Measurements from ENCODE around the gene PLP1. TPM values are rescaled to one million over a fixed set of nuclear protein-coding genes. Genes with fewer than 3 reads are reported as not detected.

PLP1 gene
- total and polyA plus RNA-seq, 2 of the 8 experiments (the other 6 are each of a cell fraction or from before 2014, with no cell fraction given): 49.2 to 218 TPM

DNA sequence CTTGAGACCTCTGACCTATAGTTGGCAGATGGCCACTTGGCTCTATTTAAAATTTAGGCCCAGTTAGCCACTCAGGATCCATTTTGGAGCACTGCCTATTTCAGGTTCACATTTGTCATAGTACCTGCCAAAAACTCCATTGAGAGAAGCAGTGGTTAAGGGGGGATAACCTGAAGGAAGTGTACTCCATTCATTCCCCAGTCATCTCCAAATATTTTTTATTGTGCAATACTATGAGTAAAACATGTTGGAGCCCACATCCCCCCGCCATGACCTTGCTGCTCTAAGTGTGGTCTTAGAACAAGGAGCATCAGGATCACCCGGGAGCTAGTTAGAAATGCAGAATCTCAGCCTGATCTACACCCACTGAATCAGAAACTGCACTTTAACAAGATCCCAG lies 21.1 kb downstream of the PLP1 start:
- Histone ChIP-seq H2BK15ac (ENCODE audit: low read length) (no peak overlapping the region), H3K18ac (ENCODE audit: extremely low read depth, low read length) (no peak overlapping the region), H3K27me3 (replicated peaks in 1 of 4; ENCODE audit: control insufficient read depth in 3 of 4, extremely low read depth in 1 of 4, insufficient read depth in 3 of 4, low read length in 3 of 4) (no peaks in the 10 kb centered on the region), H2BK120ac (replicated peaks; ENCODE audit: low read depth, low read length) (no peak overlapping the region), H4K5ac (ENCODE audit: insufficient read length, low read depth, low read length) (no peak overlapping the region), H3K9me3 (ENCODE audit: insufficient read depth in 2 of 2, low read depth in 1 of 2, low read length in 1 of 2) (no peaks in the 10 kb centered on the region), H2BK5ac (ENCODE audit: low read depth, low read length) (no peak overlapping the region), H2BK20ac (ENCODE audit: low read length) (no peak overlapping the region), H3K4ac (replicated peaks; ENCODE audit: insufficient read length, low read depth, low read length) (no peak overlapping the region), H3K4me3 (ENCODE audit: extremely low read depth in 1 of 4, insufficient read depth in 2 of 4, low read depth in 3 of 4, low read length in 4 of 4) (no peak overlapping the region), H3K4me2 (ENCODE audit: insufficient read depth in 1 of 2, low read depth in 2 of 2, low read length in 2 of 2) (no peak overlapping the region), H3K23me2 (ENCODE audit: low read depth, low read length) (no peaks in the 10 kb centered on the region), H2BK12ac (ENCODE audit: low read depth, low read length) (no peak overlapping the region), H4K8ac (ENCODE audit: extremely low read depth, insufficient read depth, low read length) (no peak overlapping the region), H3K27ac (ENCODE audit: low read depth, low read length) (no peak overlapping the region), H3K79me1 (ENCODE audit: low read depth, low read length) (no peaks in the 10 kb centered on the region), H3K36me3 (ENCODE audit: control insufficient read depth in 2 of 4, insufficient read depth in 4 of 4, low read length in 3 of 4) (no peaks in the 10 kb centered on the region; a peak in 1 of 8 replicates), H3K14ac (ENCODE audit: insufficient read length) (no peak overlapping the region), H3K9ac (replicated peaks in 1 of 4; ENCODE audit: extremely low read depth in 1 of 4, low read depth in 3 of 4, low read length in 3 of 4) (no peak overlapping the region), H3K4me1 (replicated peaks in 1 of 4; ENCODE audit: control insufficient read depth in 3 of 4, insufficient read depth in 4 of 4, low read length in 3 of 4) (no peaks in the 10 kb centered on the region), H2AK5ac (ENCODE audit: low read depth, low read length) (no peak overlapping the region), H3K56ac (replicated peaks; ENCODE audit: insufficient read length, low read depth, low read length) (no peak overlapping the region), H3K79me2 (ENCODE audit: control insufficient read depth in 1 of 2, insufficient read depth in 2 of 2, low read length in 2 of 2) (no peaks in the 10 kb centered on the region), H3K23ac (ENCODE audit: insufficient read length) (no peak overlapping the region), H2AFZ (ENCODE audit: low read length) (no peak overlapping the region), H4K20me1 (replicated peaks in 1 of 2; ENCODE audit: control insufficient read depth in 1 of 2, insufficient read depth in 2 of 2, low read length in 2 of 2) (no peaks in the 10 kb centered on the region), H4K91ac (replicated peaks; ENCODE audit: insufficient read length, low read length) (no peak overlapping the region)
- no peak for DNase-seq (ENCODE audit: low read depth in 1 of 2, low spot score in 2 of 2)
- ChIA-PET POLR2A (ENCODE audit: partially characterized antibody) (interaction anchor here (0.6 kb wide), 1 partner anchor 114 kb away, joined by 3 read pairs; no protein-coding TSS in a partner anchor), CTCF (ENCODE audit: partially characterized antibody) (interaction anchor here (0.6 kb wide), 2 partner anchors 32 to 144 kb away, joined by 4 read pairs; no protein-coding TSS in a partner anchor)
- 80% methylated on average over 2 of the region's 2 CpGs; no CpG with 5 or more reads in 1 of the 2 experiments for WGBS, 2 experiments (ENCODE audit: extremely low coverage in 1 of 2, insufficient coverage in 1 of 2, insufficient read length in 1 of 2, insufficient replicate concordance in 2 of 2, low coverage in 1 of 2, low lambda C conversion rate in 2 of 2, missing lambda C conversion rate in 1 of 2)
- no peak for FAIRE-seq
- TF ChIP-seq SP4 (IDR thresholded peaks at IDR 0.05; ENCODE audit: low read length) (no peak), ZNF274 (IDR thresholded peaks at IDR 0.05; ENCODE audit: borderline replicate concordance, extremely low read depth, low read length) (no peak), EGR1 (IDR thresholded peaks at IDR 0.05; ENCODE audit: borderline replicate concordance, low read depth, low read length) (no peak), KDM5A (IDR thresholded peaks at IDR 0.05; ENCODE audit: low read length) (no peak), TAF7 (optimal IDR thresholded peaks at IDR 0.05; ENCODE audit: borderline replicate concordance, low read depth, low read length) (no peak), YY1 (IDR thresholded peaks at IDR 0.05; ENCODE audit: low read depth, low read length) (no peak), TAF1 (IDR thresholded peaks at IDR 0.05; ENCODE audit: low read depth, low read length) (no peak), CREB1 (IDR thresholded peaks at IDR 0.05) (no peak), NANOG (IDR thresholded peaks at IDR 0.05; ENCODE audit: insufficient read depth, low read depth, low read length, poor library complexity, severe bottlenecking) (no peak), SUZ12 (IDR thresholded peaks at IDR 0.05; ENCODE audit: low read length) (no peak), MAFK (IDR thresholded peaks at IDR 0.05; ENCODE audit: low read depth, low read length) (no peak), HDAC6 (IDR thresholded peaks at IDR 0.05; ENCODE audit: low read depth, low read length) (no peak), SIRT6 (IDR thresholded peaks at IDR 0.05; ENCODE audit: low read length) (no peak)
- TF ChIP-seq, protein P1, sequence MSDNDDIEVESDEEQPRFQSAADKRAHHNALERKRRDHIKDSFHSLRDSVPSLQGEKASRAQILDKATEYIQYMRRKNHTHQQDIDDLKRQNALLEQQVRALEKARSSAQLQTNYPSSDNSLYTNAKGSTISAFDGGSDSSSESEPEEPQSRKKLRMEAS (IDR thresholded peaks at IDR 0.05): no peak
- TF ChIP-seq, protein P2, sequence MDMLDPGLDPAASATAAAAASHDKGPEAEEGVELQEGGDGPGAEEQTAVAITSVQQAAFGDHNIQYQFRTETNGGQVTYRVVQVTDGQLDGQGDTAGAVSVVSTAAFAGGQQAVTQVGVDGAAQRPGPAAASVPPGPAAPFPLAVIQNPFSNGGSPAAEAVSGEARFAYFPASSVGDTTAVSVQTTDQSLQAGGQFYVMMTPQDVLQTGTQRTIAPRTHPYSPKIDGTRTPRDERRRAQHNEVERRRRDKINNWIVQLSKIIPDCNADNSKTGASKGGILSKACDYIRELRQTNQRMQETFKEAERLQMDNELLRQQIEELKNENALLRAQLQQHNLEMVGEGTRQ (IDR thresholded peaks at IDR 0.05; ENCODE audit: low read length): no peak
